ELR (cell line): ENCODE data around the gene ESRRB.

ENCODE experiments used
- DNase-seq: peaks from one replicate; pipeline ENCODE4 v3.0.0-alpha.2; 2015; ENCODE audit warnings: low read depth

ESRRB gene

GRCh38 chr14:76352639-76353281 is 23.2 kb upstream of the ESRRB start:
- peak; percentile 57 for DNase-seq

- DNase-seq = no peak
Observed at GRCh38 chr14:76354310-76354709, 21.6 kb upstream of the ESRRB start.

- no peak for DNase-seq
Observed at GRCh38 chr14:76355771-76356170, 20.2 kb upstream of the ESRRB start.

- DNase-seq = no peak
Observed at GRCh38 chr14:76371066-76371465, 4.9 kb upstream of the ESRRB start.

- peak; percentile 15 for DNase-seq
Observed at GRCh38 chr14:76373456-76373855, 2.5 kb upstream of the ESRRB start.

- no peak for DNase-seq
Observed at GRCh38 chr14:76375484-76375883, 453 bp upstream of the ESRRB start.

- DNase-seq = no peak
Observed at GRCh38 chr14:76376409-76376877, 506 bp downstream of the ESRRB start.

GRCh38 chr14:76376878-76377734 is 1.2 kb downstream of the ESRRB start:
- DNase-seq = no peak

GRCh38 chr14:76377735-76378074 is 1.8 kb downstream of the ESRRB start:
- no peak for DNase-seq

GRCh38 chr14:76380991-76381390 is 5.1 kb downstream of the ESRRB start:
- no peak for DNase-seq

- no peak for DNase-seq
Observed at GRCh38 chr14:76381817-76382494, 6.0 kb downstream of the ESRRB start.

- DNase-seq = no peak
Observed at GRCh38 chr14:76382495-76382832, 6.5 kb downstream of the ESRRB start.

- no peak for DNase-seq
Observed at GRCh38 chr14:76385435-76385834, 9.5 kb downstream of the ESRRB start.

GRCh38 chr14:76386944-76387782 is 11.2 kb downstream of the ESRRB start:
- DNase-seq = peak; percentile 75

- DNase-seq = no peak
Observed at GRCh38 chr14:76389841-76390240, 13.9 kb downstream of the ESRRB start.

GRCh38 chr14:76390621-76391020 is 14.7 kb downstream of the ESRRB start:
- DNase-seq = no peak

GRCh38 chr14:76391981-76392690 is 16.2 kb downstream of the ESRRB start:
- DNase-seq = no peak

- no peak for DNase-seq
Observed at GRCh38 chr14:76394569-76394968, 18.6 kb downstream of the ESRRB start.

- DNase-seq = no peak
Observed at GRCh38 chr14:76395161-76395560, 19.2 kb downstream of the ESRRB start.

- DNase-seq = no peak
Observed at GRCh38 chr14:76396714-76397187, 20.8 kb downstream of the ESRRB start.

GRCh38 chr14:76405627-76406026 is 29.7 kb downstream of the ESRRB start:
- DNase-seq = no peak
